H9 (cell line): Measurements from ENCODE around the gene RSU1. TPM values are rescaled to one million over a fixed set of nuclear protein-coding genes. Genes with fewer than 3 reads are reported as not detected.

Source experiments
- DNase-seq: peaks from one replicate; pipeline ENCODE4 v3.0.0-alpha.2; 2017
- H2AFZ ChIP-seq: one replicate; pipeline ENCODE4 v1.6.1; 2013; ENCODE audit warnings: mild to moderate bottlenecking, low read length, control low read depth, moderate library complexity
- H2AK5ac ChIP-seq: 2 replicates; pipeline ENCODE4 v1.6.1; 2013; ENCODE audit warnings: low read length, control low read depth, mixed read lengths; ENCODE audit not compliant: insufficient read length
- H2BK120ac ChIP-seq: one replicate; pipeline ENCODE4 v1.6.1; 2013; ENCODE audit warnings: low read depth, mild to moderate bottlenecking, low read length, control low read depth, inconsistent platforms; ENCODE audit not compliant: poor library complexity, severe bottlenecking
- H2BK12ac ChIP-seq: 2 replicates; pipeline ENCODE4 v1.6.1; 2013; ENCODE audit warnings: low read length, control low read depth, mixed read lengths, low read depth; ENCODE audit not compliant: insufficient read length
- H2BK15ac ChIP-seq: 2 replicates; pipeline ENCODE4 v1.6.1; 2013; ENCODE audit warnings: low read depth, low read length, control low read depth
- H2BK20ac ChIP-seq: one replicate; pipeline ENCODE4 v1.6.1; 2013; ENCODE audit warnings: low read depth, mild to moderate bottlenecking, low read length, control low read depth, inconsistent platforms; ENCODE audit not compliant: poor library complexity, severe bottlenecking
- H2BK5ac ChIP-seq: 2 replicates; pipeline ENCODE4 v1.6.1; 2013; ENCODE audit warnings: low read length, control low read depth, mixed read lengths; ENCODE audit not compliant: insufficient read length
- H3K14ac ChIP-seq: 2 replicates; pipeline ENCODE4 v1.6.1; 2013; ENCODE audit warnings: low read length, control low read depth; ENCODE audit not compliant: insufficient read depth
- H3K18ac ChIP-seq: 2 replicates; pipeline ENCODE4 v1.6.1; 2013; ENCODE audit warnings: low read depth, mild to moderate bottlenecking, mixed read lengths, low read length, control low read depth; ENCODE audit not compliant: insufficient read length
- H3K23ac ChIP-seq: 2 replicates; pipeline ENCODE4 v1.6.1; 2013; ENCODE audit warnings: low read length, control low read depth, mixed read lengths, low read depth; ENCODE audit not compliant: insufficient read length
- H3K23me2 ChIP-seq: 2 replicates; pipeline ENCODE4 v1.6.1; 2013; ENCODE audit warnings: low read depth, mild to moderate bottlenecking, mixed read lengths, low read length, control low read depth; ENCODE audit not compliant: insufficient read length, poor library complexity, severe bottlenecking
- H3K27ac ChIP-seq: 2 replicates; pipeline ENCODE4 v1.5.1; 2013; ENCODE audit warnings: low read length, control low read depth, mixed read lengths, low read depth; ENCODE audit not compliant: insufficient read length
- H3K27me3 ChIP-seq: 2 replicates; pipeline ENCODE4 v1.6.1; 2013; ENCODE audit warnings: low read length, control low read depth, inconsistent platforms; ENCODE audit not compliant: insufficient read depth
- H3K4ac ChIP-seq: 2 replicates; pipeline ENCODE4 v1.6.1; 2013; ENCODE audit warnings: low read depth, mild to moderate bottlenecking, control low read depth, inconsistent platforms, low read length, moderate library complexity
- H3K4me1 ChIP-seq: 2 replicates; pipeline ENCODE4 v1.6.1; 2013; ENCODE audit warnings: low read length, control low read depth, inconsistent platforms; ENCODE audit not compliant: insufficient read depth
- H3K4me2 ChIP-seq: 2 replicates; pipeline ENCODE4 v1.6.1; 2013; ENCODE audit warnings: low read length, control low read depth, mixed read lengths; ENCODE audit not compliant: insufficient read length, insufficient read depth
- H3K56ac ChIP-seq: 2 replicates; pipeline ENCODE4 v1.6.1; 2013; ENCODE audit warnings: low read depth, mild to moderate bottlenecking, mixed read lengths, low read length, control low read depth; ENCODE audit not compliant: insufficient read length
- H3K79me1 ChIP-seq: 2 replicates; pipeline ENCODE4 v1.6.1; 2013; ENCODE audit warnings: low read depth, mild to moderate bottlenecking, moderate library complexity, low read length, control low read depth, inconsistent platforms; ENCODE audit not compliant: insufficient read depth, poor library complexity, severe bottlenecking
- H3K79me2 ChIP-seq: 2 replicates; pipeline ENCODE4 v1.6.1; 2013; ENCODE audit warnings: low read length, control low read depth, inconsistent platforms; ENCODE audit not compliant: insufficient read depth
- H3K9ac ChIP-seq: 2 replicates; pipeline ENCODE4 v1.6.1; 2013; ENCODE audit warnings: low read length, control low read depth, mixed read lengths; ENCODE audit not compliant: insufficient read length; ENCODE audit errors: extremely low read depth
- H3K9me3 ChIP-seq: one replicate; pipeline ENCODE4 v1.6.1; 2013; ENCODE audit warnings: low read depth, low read length, inconsistent platforms; ENCODE audit not compliant: control insufficient read depth
- H3T11ph ChIP-seq: one replicate; pipeline ENCODE4 v1.6.1; 2013; ENCODE audit warnings: mild to moderate bottlenecking, low read length, control low read depth, inconsistent platforms
- H4K20me1 ChIP-seq: one replicate; pipeline ENCODE4 v1.6.1; 2013; ENCODE audit not compliant: control insufficient read depth, insufficient read length, insufficient read depth
- H4K5ac ChIP-seq: 2 replicates; pipeline ENCODE4 v1.6.1; 2013; ENCODE audit warnings: low read depth, mild to moderate bottlenecking, mixed read lengths, low read length, control low read depth; ENCODE audit not compliant: insufficient read length
- H4K8ac ChIP-seq: replicated peaks from 2 replicates; pipeline ENCODE4 v1.6.1; 2013; ENCODE audit warnings: low read length, control low read depth, mixed read lengths, low read depth; ENCODE audit not compliant: insufficient read length
- H4K91ac ChIP-seq: 2 replicates; pipeline ENCODE4 v1.6.1; 2013; ENCODE audit warnings: low read depth, mild to moderate bottlenecking, moderate library complexity, mixed read lengths, low read length, control low read depth; ENCODE audit not compliant: insufficient read length
- H3K27ac Mint-ChIP-seq, 3 experiments: 2 replicates in 2 of 3; 3 replicates in 1 of 3; pipeline ENCODE4 v1.8.0; 2020 to 2021; ENCODE audit warnings: mixed read lengths in 3 of 3, mild to moderate bottlenecking in 1 of 3, moderate library complexity in 1 of 3
- H3K27me3 Mint-ChIP-seq: 2 replicates; pipeline ENCODE4 v1.8.0; 2021; ENCODE audit warnings: low read depth, mild to moderate bottlenecking, moderate library complexity, mixed read lengths
- H3K36me3 Mint-ChIP-seq, 3 experiments: 2 replicates in 2 of 3; 3 replicates in 1 of 3; pipeline ENCODE4 v1.8.0; 2020 to 2021; ENCODE audit warnings: low read depth in 3 of 3, mixed read lengths in 3 of 3; ENCODE audit not compliant: insufficient read depth in 1 of 3
- H3K4me1 Mint-ChIP-seq, 2 experiments: 2 replicates each; pipeline ENCODE4 v1.8.0; 2020; ENCODE audit warnings: mixed read lengths in 2 of 2
- H3K4me3 Mint-ChIP-seq, 2 experiments: 2 replicates in 1 of 2; 3 replicates in 1 of 2; pipeline ENCODE4 v1.8.0; 2020 to 2021; ENCODE audit warnings: mild to moderate bottlenecking in 2 of 2, mixed read lengths in 2 of 2, moderate library complexity in 1 of 2
- H3K9me3 Mint-ChIP-seq, 2 experiments: 2 replicates in 1 of 2; 3 replicates in 1 of 2; pipeline ENCODE4 v1.8.0; 2020; ENCODE audit warnings: mild to moderate bottlenecking in 2 of 2, mixed read lengths in 2 of 2, moderate library complexity in 1 of 2
- WGBS: extraction: QIAGEN DNeasy Blood & Tissue Kit; methylation state at CpG from one replicate; pipeline ENCODE4 v1.1.7; 2013; ENCODE audit warnings: missing lambda C conversion rate, low lambda C conversion rate, mixed read lengths; ENCODE audit not compliant: insufficient read length; ENCODE audit errors: extremely low coverage; 5-methylcytosine and 5-hydroxymethylcytosine counted together
- total RNA-seq: library from RNA; stranded (reverse); gene quantifications from 2 replicates; pipeline ENCODE4 v1.2.1, GENCODE V29; 2021
- TF ChIP-seq, protein P1 (sequence below): fragments of 200-600 bp; sonication (generic); conservative IDR thresholded peaks from 3 replicates; pipeline ENCODE4 v1.8.0; 2021; ENCODE audit warnings: antibody characterized with exemption, mild to moderate bottlenecking

RSU1 gene
- total RNA-seq, 1 experiment from 2014 or later: 59.4 TPM

DNA sequence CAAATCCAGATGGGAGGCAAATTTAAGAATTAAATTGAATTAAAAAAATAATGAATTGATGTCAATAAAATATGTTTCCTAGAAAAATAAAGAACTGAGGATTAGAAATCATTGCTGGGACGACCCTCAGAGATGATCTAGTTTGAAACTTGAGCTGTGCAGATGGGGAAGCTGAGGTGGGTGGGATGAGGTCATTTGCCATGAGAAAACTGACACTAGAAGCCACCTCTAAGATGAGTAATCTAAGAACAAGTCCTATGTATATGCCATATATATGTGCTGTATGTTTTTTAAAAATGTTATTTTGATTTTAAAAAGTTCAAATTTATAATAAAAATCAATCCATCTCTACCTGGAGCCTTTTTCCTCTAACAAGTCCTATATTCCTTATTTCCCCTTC is 135.7 kb downstream of the RSU1 start:
- no peak overlapping the region for H4K91ac ChIP-seq
- no peak overlapping the region for H2BK5ac ChIP-seq
- Mint-ChIP-seq H3K9me3 (no peaks in the 10 kb centered on the region), H3K27ac (no peak overlapping the region), H3K36me3 (peaks cover 0 to 2% (median 0%) of the 10 kb centered on the region in 3 experiments; a peak in 1 of 7 replicates), H3K4me1 (peaks cover 0 to 2% of the 10 kb centered on the region in 2 experiments; a peak in 1 of 4 replicates), H3K27me3 (no peaks in the 10 kb centered on the region), H3K4me3 (no peak overlapping the region)
- no peaks in the 10 kb centered on the region for H4K20me1 ChIP-seq
- H3K9ac ChIP-seq: no peak overlapping the region
- no peak overlapping the region for H2BK12ac ChIP-seq
- H3K4me2 ChIP-seq: no peak overlapping the region
- H3T11ph ChIP-seq: no peak overlapping the region
- no peak overlapping the region for H4K8ac ChIP-seq
- no peak overlapping the region for H2BK120ac ChIP-seq
- H3K27me3 ChIP-seq: no peaks in the 10 kb centered on the region
- H3K14ac ChIP-seq: no peak overlapping the region
- H3K4ac ChIP-seq: no peak overlapping the region
- no peak for DNase-seq
- no peak overlapping the region for H3K23ac ChIP-seq
- H3K56ac ChIP-seq: no peak overlapping the region
- no peaks in the 10 kb centered on the region for H3K23me2 ChIP-seq
- no peaks in the 10 kb centered on the region for H3K79me1 ChIP-seq
- no peak overlapping the region for H2BK20ac ChIP-seq
- no peak overlapping the region for H4K5ac ChIP-seq
- no peak overlapping the region for H3K18ac ChIP-seq
- no peaks in the 10 kb centered on the region for H3K79me2 ChIP-seq
- H2AFZ ChIP-seq: no peak overlapping the region
- no CpG with 5 or more reads among the region's 1 CpG for WGBS
- TF ChIP-seq, protein P1, sequence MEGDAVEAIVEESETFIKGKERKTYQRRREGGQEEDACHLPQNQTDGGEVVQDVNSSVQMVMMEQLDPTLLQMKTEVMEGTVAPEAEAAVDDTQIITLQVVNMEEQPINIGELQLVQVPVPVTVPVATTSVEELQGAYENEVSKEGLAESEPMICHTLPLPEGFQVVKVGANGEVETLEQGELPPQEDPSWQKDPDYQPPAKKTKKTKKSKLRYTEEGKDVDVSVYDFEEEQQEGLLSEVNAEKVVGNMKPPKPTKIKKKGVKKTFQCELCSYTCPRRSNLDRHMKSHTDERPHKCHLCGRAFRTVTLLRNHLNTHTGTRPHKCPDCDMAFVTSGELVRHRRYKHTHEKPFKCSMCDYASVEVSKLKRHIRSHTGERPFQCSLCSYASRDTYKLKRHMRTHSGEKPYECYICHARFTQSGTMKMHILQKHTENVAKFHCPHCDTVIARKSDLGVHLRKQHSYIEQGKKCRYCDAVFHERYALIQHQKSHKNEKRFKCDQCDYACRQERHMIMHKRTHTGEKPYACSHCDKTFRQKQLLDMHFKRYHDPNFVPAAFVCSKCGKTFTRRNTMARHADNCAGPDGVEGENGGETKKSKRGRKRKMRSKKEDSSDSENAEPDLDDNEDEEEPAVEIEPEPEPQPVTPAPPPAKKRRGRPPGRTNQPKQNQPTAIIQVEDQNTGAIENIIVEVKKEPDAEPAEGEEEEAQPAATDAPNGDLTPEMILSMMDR: no peak
- H2BK15ac ChIP-seq: no peak overlapping the region
- H3K4me1 ChIP-seq: no peaks in the 10 kb centered on the region
- H2AK5ac ChIP-seq: no peak overlapping the region
- H3K9me3 ChIP-seq: no peaks in the 10 kb centered on the region
- H3K27ac ChIP-seq: no peak overlapping the region
